ENCODE data around the gene TRERF1.

GRCh38 chr6:42446370-42446769 lies 5.4 kb downstream of the TRERF1 start:
- TF ChIP-seq, protein P1, sequence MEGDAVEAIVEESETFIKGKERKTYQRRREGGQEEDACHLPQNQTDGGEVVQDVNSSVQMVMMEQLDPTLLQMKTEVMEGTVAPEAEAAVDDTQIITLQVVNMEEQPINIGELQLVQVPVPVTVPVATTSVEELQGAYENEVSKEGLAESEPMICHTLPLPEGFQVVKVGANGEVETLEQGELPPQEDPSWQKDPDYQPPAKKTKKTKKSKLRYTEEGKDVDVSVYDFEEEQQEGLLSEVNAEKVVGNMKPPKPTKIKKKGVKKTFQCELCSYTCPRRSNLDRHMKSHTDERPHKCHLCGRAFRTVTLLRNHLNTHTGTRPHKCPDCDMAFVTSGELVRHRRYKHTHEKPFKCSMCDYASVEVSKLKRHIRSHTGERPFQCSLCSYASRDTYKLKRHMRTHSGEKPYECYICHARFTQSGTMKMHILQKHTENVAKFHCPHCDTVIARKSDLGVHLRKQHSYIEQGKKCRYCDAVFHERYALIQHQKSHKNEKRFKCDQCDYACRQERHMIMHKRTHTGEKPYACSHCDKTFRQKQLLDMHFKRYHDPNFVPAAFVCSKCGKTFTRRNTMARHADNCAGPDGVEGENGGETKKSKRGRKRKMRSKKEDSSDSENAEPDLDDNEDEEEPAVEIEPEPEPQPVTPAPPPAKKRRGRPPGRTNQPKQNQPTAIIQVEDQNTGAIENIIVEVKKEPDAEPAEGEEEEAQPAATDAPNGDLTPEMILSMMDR (IDR thresholded peaks at IDR 0.05): no peak
- no peak for TF ChIP-seq POLR2A (IDR thresholded peaks at IDR 0.05)
